Lower leg skin (tissue), 4 donors: ENCODE measurements around the gene ADGRG3. TPM values are rescaled to one million over a fixed set of nuclear protein-coding genes. Genes with fewer than 3 reads are reported as not detected.

Experiments used
- DNase-seq, 2 donors: peaks; one replicate each; pipeline ENCODE4 v3.0.0-alpha.2; 2019; ENCODE audit warnings: low spot score in 2 of 2
- H3K4me3 ChIP-seq: fragments of 200-600 bp; sonication (generic); 2 replicates; pipeline ENCODE4 v1.5.1; 2017; ENCODE audit warnings: mild to moderate bottlenecking, low read depth; ENCODE audit not compliant: poor library complexity, severe bottlenecking
- CTCF ChIP-seq, 3 donors: fragments of 450-650 bp; IDR thresholded peaks; one replicate each; pipeline ENCODE4 v1.5.1; 2016; ENCODE audit warnings: antibody characterized with exemption in 3 of 3, mild to moderate bottlenecking in 3 of 3, moderate library complexity in 2 of 3
- POLR2A ChIP-seq, 2 donors: fragments of 450-650 bp; IDR thresholded peaks; one replicate each; pipeline ENCODE4 v1.6.1; 2016 to 2017; ENCODE audit warnings: antibody characterized with exemption in 2 of 2, mild to moderate bottlenecking in 1 of 2, moderate library complexity in 1 of 2
- WGBS, 2 donors: methylation state at CpG; one replicate each; pipeline ENCODE4 v1.1.5; 2018; 5-methylcytosine and 5-hydroxymethylcytosine counted together
- intact Hi-C: fragments of 100-400 bp; cut with DNase I; formaldehyde crosslinking; loops from one replicate; pipeline ENCODE4 v1.15.0; 2023; ENCODE audit warnings: low total_unique reads
- total RNA-seq, 4 donors: library from RNA; depleted of rRNA; stranded (reverse); fragments of >200 nt; gene quantifications; one replicate each; pipeline ENCODE4 v1.1.0, GENCODE V29; 2016

Gene ADGRG3
- total RNA-seq, 4 donors from 2014 or later: 0.25 to 7.3 (median 1.1) TPM

- TF ChIP-seq POLR2A (IDR thresholded peaks at IDR 0.05) (no peak), CTCF (IDR thresholded peaks at IDR 0.05) (no peak)
- no peak overlapping the region for H3K4me3 ChIP-seq
- 85 to 86% methylated on average over 17 of the region's 18 CpGs for WGBS, 2 donors
- intact Hi-C loops: no loop called here
- DNase-seq: peak in 1 of 2 donors; percentile 73
Measured at GRCh38 chr16:57683636-57684545, 15.8 kb downstream of the ADGRG3 start.

GRCh38 chr16:57684626-57685358 lies 16.7 kb downstream of the ADGRG3 start:
- 97 to 98% methylated on average over 8 of the region's 8 CpGs for WGBS, 2 donors
- H3K4me3 ChIP-seq: no peak overlapping the region
- intact Hi-C loops: no loop called here
- TF ChIP-seq POLR2A (IDR thresholded peaks at IDR 0.05) (no peak), CTCF (IDR thresholded peaks at IDR 0.05) (no peak)
- peak in 1 of 2 donors; percentile 79 for DNase-seq

GRCh38 chr16:57685633-57686032 lies 17.5 kb downstream of the ADGRG3 start:
- DNase-seq: peak in 1 of 2 donors; percentile 76
- H3K4me3 ChIP-seq: no peak overlapping the region
- intact Hi-C loops: no loop called here
- 85 to 88% methylated on average over 11 of the region's 11 CpGs for WGBS, 2 donors
- TF ChIP-seq CTCF (IDR thresholded peaks at IDR 0.05) (no peak), POLR2A (IDR thresholded peaks at IDR 0.05) (no peak)

GRCh38 chr16:57686577-57686976 lies 18.5 kb downstream of the ADGRG3 start:
- intact Hi-C loops: no loop called here
- no peak for DNase-seq
- H3K4me3 ChIP-seq: no peak overlapping the region
- no peak for TF ChIP-seq POLR2A (IDR thresholded peaks at IDR 0.05)
- no peak for TF ChIP-seq CTCF (IDR thresholded peaks at IDR 0.05)
- WGBS, 2 donors: 80 to 84% methylated on average over 4 of the region's 4 CpGs

- H3K4me3 ChIP-seq: no peak overlapping the region
- DNase-seq: peak in 1 of 2 donors; percentile 15
- WGBS, 2 donors: 87 to 93% methylated on average over 3 of the region's 3 CpGs
- TF ChIP-seq CTCF (IDR thresholded peaks at IDR 0.05): no peak
- TF ChIP-seq POLR2A (IDR thresholded peaks at IDR 0.05): no peak
- intact Hi-C loops: no loop called here
Measured at GRCh38 chr16:57687363-57687929, 19.3 kb downstream of the ADGRG3 start.
